T-cell (primary cell): ENCODE results near the gene DSTN. TPM values are rescaled to one million over a fixed set of nuclear protein-coding genes. Genes with fewer than 3 reads are reported as not detected.

Source experiments
- ATAC-seq, 4 experiments: fragments of 200-7000 bp in 3 of 4; fragments of 150-1000 bp in 1 of 4; cut with Tn5 transposase; replicated peaks in 1 of 4; 1 replicate in 3 of 4; 2 replicates in 1 of 4; pipeline ENCODE4 v1.10.0; 2021; ENCODE audit warnings: moderate library complexity in 3 of 4, mild to moderate bottlenecking in 2 of 4, moderate number of reproducible peaks in 1 of 4
- CTCF ChIA-PET, 2 donors: fragments of 300-600 bp; sonication (Branson Sonifier 250); formaldehyde crosslinking; loops; one replicate each; lab custom pipeline; 2022; ENCODE audit warnings: antibody characterized with exemption in 2 of 2; lab: Charles Lee
- POLR2A ChIA-PET, 2 donors: fragments of 300-600 bp; sonication (Branson Sonifier 250); formaldehyde crosslinking; loops; one replicate each; lab custom pipeline; 2022; ENCODE audit warnings: antibody characterized with exemption in 2 of 2; lab: Charles Lee
- DNase-seq, 35 experiments: peaks; one replicate each; pipeline versions ENCODE4 v3.0.0 to v3.0.0-alpha.2; 2013 to 2023
- H3K27ac ChIP-seq: one replicate; pipeline ENCODE4 v1.5.1; 2013; ENCODE audit warnings: low read length
- H3K27me3 ChIP-seq, 2 experiments: replicated peaks in 1 of 2; 1 replicate in 1 of 2; 2 replicates in 1 of 2; pipeline versions ENCODE4 v1.6.1 to v1.7.0; 2013; ENCODE audit warnings: low read length in 1 of 2, mixed read lengths in 1 of 2; ENCODE audit not compliant: control insufficient read depth in 2 of 2, insufficient read depth in 2 of 2; ENCODE audit errors: extremely low read depth in 1 of 2
- H3K36me3 ChIP-seq, 2 donors: 1 replicate in 1 of 2; 2 replicates in 1 of 2; pipeline versions ENCODE4 v1.6.1 to v1.7.0; 2013; ENCODE audit warnings: low read length in 1 of 2; ENCODE audit not compliant: control insufficient read depth in 2 of 2, insufficient read depth in 1 of 2; ENCODE audit errors: extremely low read depth in 1 of 2
- H3K4me1 ChIP-seq, 2 experiments: 1 replicate in 1 of 2; 2 replicates in 1 of 2; pipeline versions ENCODE4 v1.6.1 to v1.7.0; 2013; ENCODE audit warnings: low read length in 2 of 2, mixed read lengths in 1 of 2; ENCODE audit not compliant: insufficient read depth in 2 of 2, control insufficient read depth in 1 of 2; ENCODE audit errors: extremely low read depth in 1 of 2
- H3K4me3 ChIP-seq, 2 donors: 1 replicate in 1 of 2; 2 replicates in 1 of 2; pipeline versions ENCODE4 v1.5.1 to v1.7.0; 2013; ENCODE audit warnings: mild to moderate bottlenecking in 2 of 2, low read length in 1 of 2, moderate library complexity in 1 of 2; ENCODE audit not compliant: control insufficient read depth in 1 of 2; ENCODE audit errors: extremely low read depth in 1 of 2
- H3K9me3 ChIP-seq: 2 replicates; pipeline ENCODE4 v1.7.0; 2013
- H3K27ac Mint-ChIP-seq, 2 donors: one replicate each; pipeline ENCODE4 v1.8.0; 2020 to 2021; ENCODE audit warnings: mild to moderate bottlenecking in 2 of 2, mixed read lengths in 2 of 2
- H3K27me3 Mint-ChIP-seq, 2 donors: one replicate each; pipeline ENCODE4 v1.8.0; 2021 to 2022; ENCODE audit warnings: mixed read lengths in 2 of 2
- H3K36me3 Mint-ChIP-seq: one replicate; pipeline ENCODE4 v1.8.0; 2021; ENCODE audit warnings: mixed read lengths
- H3K4me1 Mint-ChIP-seq, 3 donors: one replicate each; pipeline ENCODE4 v1.8.0; 2020 to 2022; ENCODE audit warnings: mixed read lengths in 3 of 3, mild to moderate bottlenecking in 1 of 3
- H3K4me3 Mint-ChIP-seq, 3 donors: one replicate each; pipeline ENCODE4 v1.8.0; 2020 to 2022; ENCODE audit warnings: mild to moderate bottlenecking in 3 of 3, mixed read lengths in 3 of 3, moderate library complexity in 3 of 3
- H3K9me3 Mint-ChIP-seq, 3 donors: one replicate each; pipeline ENCODE4 v1.8.0; 2020 to 2022; ENCODE audit warnings: mixed read lengths in 3 of 3
- WGBS: methylation state at CpG from one replicate; pipeline ENCODE4 v1.1.5; 2013; ENCODE audit warnings: missing lambda C conversion rate; ENCODE audit not compliant: insufficient coverage; 5-methylcytosine and 5-hydroxymethylcytosine counted together
- total RNA-seq, 35 experiments: library from RNA in 6 of 35; stranded (reverse) in 6 of 35; fragments of 120-200 nt in 1 of 35; gene quantifications; one replicate each; pipeline versions ENCODE4 v1.2.1 to v1.2.4 and lab custom pipeline; 2013 to 2026

The DSTN gene
- total RNA-seq, 5 donors from 2014 or later (not counting 1 experiment from before 2014, with no cell fraction given): 36.3 to 41.7 (median 41.3) TPM

DNA sequence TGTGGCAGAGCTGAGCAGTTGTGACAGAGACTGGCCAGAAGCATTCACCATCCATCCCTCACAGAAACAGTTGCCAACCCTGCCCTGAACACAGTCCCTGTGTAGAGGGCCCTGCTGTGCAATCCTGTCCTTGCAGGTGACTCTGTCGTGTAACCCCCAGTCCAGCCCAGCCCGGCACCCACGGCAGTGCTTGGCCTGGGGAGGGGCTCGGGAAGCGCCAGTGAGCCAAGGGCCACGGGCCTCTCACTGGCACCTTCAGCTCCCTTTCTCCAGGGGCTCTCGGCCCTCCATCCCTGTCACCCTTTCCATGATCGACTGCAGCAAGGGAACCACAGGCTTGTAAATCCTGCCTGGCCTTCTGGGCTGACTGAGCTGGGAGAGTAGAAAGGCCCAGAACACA, 59.1 kb downstream of the DSTN start:
- Mint-ChIP-seq H3K4me1 (no peaks in the 10 kb centered on the region), H3K4me3 (no peak overlapping the region), H3K27ac (no peak overlapping the region), H3K9me3 (no peaks in the 10 kb centered on the region), H3K36me3 (peaks cover 39% of the 10 kb centered on the region), H3K27me3 (no peaks in the 10 kb centered on the region)
- ChIA-PET POLR2A (no interaction called here), CTCF (no interaction called here)
- Histone ChIP-seq H3K27me3 (no peaks in the 10 kb centered on the region), H3K36me3 (peaks cover 24 to 59% of the 10 kb centered on the region in 2 donors), H3K27ac (no peak overlapping the region), H3K4me3 (no peak overlapping the region), H3K4me1 (no peaks in the 10 kb centered on the region), H3K9me3 (no peaks in the 10 kb centered on the region)
- 90% methylated on average over 6 of the region's 8 CpGs for WGBS
- ATAC-seq (no peak), DNase-seq (no peak)

DNA sequence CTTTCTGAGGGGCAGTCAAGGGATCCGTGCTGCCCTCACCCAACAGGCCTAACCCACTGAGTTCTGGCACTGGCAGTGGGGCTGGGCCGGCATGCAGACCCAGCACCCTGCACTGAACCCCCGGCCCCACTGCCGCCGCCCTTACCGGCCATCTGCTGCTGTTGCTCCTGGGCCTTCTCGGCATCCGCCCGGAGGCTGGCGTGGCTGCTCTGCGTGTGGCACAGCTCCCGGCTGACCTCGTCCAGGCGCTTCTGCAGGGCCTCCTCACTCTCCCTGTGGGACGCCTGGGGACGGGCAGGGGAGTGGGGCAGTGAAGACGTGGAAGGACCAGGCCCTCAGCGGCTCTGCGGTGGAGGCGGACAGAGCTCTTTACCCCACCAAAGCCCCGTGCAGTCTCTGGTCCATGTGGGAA, 59.8 kb downstream of the DSTN start:
- H3K4me1 Mint-ChIP-seq: no peaks in the 10 kb centered on the region
- ATAC-seq (no peak), DNase-seq (no peak)
- 97% methylated on average over 21 of the region's 21 CpGs for WGBS
- H3K4me1 ChIP-seq: no peaks in the 10 kb centered on the region
- no peaks in the 10 kb centered on the region for H3K27me3 Mint-ChIP-seq
- no peaks in the 10 kb centered on the region for H3K27me3 ChIP-seq
- peaks cover 39% of the 10 kb centered on the region for H3K36me3 Mint-ChIP-seq
- H3K4me3 ChIP-seq: no peak overlapping the region
- H3K4me3 Mint-ChIP-seq: no peak overlapping the region
- H3K36me3 ChIP-seq: peaks cover 19 to 58% of the 10 kb centered on the region in 2 donors
- ChIA-PET CTCF (interaction anchor here (0.5 to 0.7 kb wide), 2 partner anchors 19 to 65 kb away, joined by 3 read pairs; no protein-coding TSS in a partner anchor), POLR2A (no interaction called here)
- H3K27ac Mint-ChIP-seq: no peak overlapping the region
- H3K9me3 Mint-ChIP-seq: no peaks in the 10 kb centered on the region
- no peak overlapping the region for H3K27ac ChIP-seq
- no peaks in the 10 kb centered on the region for H3K9me3 ChIP-seq

DNA sequence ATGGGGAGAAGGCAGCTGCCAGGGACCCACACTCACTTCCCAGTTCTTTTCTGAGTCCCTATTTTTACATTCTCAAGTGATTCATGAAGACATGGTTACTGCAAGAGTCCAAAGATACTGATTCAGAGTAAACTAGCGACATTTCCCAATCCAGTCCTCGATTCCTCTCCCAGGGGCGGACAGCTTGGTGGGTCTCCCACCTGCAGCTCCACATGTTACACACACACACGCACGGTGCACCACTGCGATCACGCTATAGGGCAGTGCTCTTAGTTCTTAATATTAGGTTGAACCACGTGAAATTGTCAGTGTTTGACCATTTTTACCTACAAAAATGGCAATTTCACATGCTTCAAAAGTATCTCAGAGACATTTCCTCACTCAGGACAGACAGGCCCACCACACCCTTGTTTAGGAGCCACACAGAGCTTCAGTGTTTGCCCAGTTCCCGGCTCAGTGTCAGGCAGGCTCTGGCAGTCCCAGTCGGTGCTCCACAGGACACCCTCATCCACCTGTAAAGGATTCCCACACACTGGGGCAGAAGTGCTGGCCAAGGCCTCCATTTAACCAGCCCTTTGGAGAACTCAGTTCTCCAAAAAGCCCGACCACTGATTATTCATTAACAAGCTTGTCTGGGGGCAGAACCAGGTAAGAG, 60.4 kb downstream of the DSTN start:
- DNase-seq (no peak), ATAC-seq (no peak)
- Mint-ChIP-seq H3K27me3 (no peaks in the 10 kb centered on the region), H3K4me1 (no peaks in the 10 kb centered on the region), H3K4me3 (no peak overlapping the region), H3K27ac (no peak overlapping the region), H3K36me3 (peaks cover 43% of the 10 kb centered on the region), H3K9me3 (no peaks in the 10 kb centered on the region)
- CTCF ChIA-PET: interaction anchor here (0.5 to 0.7 kb wide), 2 partner anchors 20 to 64 kb away, joined by 3 read pairs; no protein-coding TSS in a partner anchor
- WGBS: 100% methylated on average over 6 of the region's 11 CpGs
- no peak overlapping the region for H3K4me3 ChIP-seq
- no peaks in the 10 kb centered on the region for H3K27me3 ChIP-seq
- no peaks in the 10 kb centered on the region for H3K9me3 ChIP-seq
- H3K4me1 ChIP-seq: no peaks in the 10 kb centered on the region
- POLR2A ChIA-PET: no interaction called here
- peaks cover 17 to 58% of the 10 kb centered on the region in 2 donors for H3K36me3 ChIP-seq
- no peak overlapping the region for H3K27ac ChIP-seq

DNA sequence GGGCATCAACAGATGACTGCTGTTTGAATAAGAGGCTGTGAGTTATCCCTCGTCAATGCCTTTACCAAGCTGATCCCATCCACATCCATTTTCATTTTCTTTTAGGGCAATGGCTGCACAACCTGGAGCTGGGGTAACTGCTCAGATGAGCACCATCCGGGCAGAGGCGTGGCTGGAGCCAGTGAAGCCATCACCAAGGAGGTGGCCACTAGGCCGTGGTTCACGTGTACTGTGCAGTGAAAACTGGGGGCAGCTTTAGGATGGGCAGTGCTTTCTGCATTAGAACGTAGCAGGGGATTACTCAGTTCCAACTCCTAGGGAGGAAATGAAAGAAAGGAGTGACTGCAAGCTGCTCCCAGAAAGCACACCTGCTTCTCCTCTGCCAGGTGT, 60.9 kb downstream of the DSTN start:
- H3K4me3 Mint-ChIP-seq: no peak overlapping the region
- no peaks in the 10 kb centered on the region for H3K9me3 Mint-ChIP-seq
- no peak overlapping the region for H3K27ac ChIP-seq
- ATAC-seq: no peak
- H3K4me1 ChIP-seq: no peaks in the 10 kb centered on the region
- no peaks in the 10 kb centered on the region for H3K27me3 ChIP-seq
- 92% methylated on average over 3 of the region's 6 CpGs for WGBS
- peaks cover 17 to 61% of the 10 kb centered on the region in 2 donors for H3K36me3 ChIP-seq
- DNase-seq: no peak
- no peak overlapping the region for H3K27ac Mint-ChIP-seq
- POLR2A ChIA-PET: no interaction called here
- CTCF ChIA-PET: no interaction called here
- H3K27me3 Mint-ChIP-seq: no peaks in the 10 kb centered on the region
- no peak overlapping the region for H3K4me3 ChIP-seq
- H3K4me1 Mint-ChIP-seq: no peaks in the 10 kb centered on the region
- no peaks in the 10 kb centered on the region for H3K9me3 ChIP-seq
- peaks cover 46% of the 10 kb centered on the region for H3K36me3 Mint-ChIP-seq

DNA sequence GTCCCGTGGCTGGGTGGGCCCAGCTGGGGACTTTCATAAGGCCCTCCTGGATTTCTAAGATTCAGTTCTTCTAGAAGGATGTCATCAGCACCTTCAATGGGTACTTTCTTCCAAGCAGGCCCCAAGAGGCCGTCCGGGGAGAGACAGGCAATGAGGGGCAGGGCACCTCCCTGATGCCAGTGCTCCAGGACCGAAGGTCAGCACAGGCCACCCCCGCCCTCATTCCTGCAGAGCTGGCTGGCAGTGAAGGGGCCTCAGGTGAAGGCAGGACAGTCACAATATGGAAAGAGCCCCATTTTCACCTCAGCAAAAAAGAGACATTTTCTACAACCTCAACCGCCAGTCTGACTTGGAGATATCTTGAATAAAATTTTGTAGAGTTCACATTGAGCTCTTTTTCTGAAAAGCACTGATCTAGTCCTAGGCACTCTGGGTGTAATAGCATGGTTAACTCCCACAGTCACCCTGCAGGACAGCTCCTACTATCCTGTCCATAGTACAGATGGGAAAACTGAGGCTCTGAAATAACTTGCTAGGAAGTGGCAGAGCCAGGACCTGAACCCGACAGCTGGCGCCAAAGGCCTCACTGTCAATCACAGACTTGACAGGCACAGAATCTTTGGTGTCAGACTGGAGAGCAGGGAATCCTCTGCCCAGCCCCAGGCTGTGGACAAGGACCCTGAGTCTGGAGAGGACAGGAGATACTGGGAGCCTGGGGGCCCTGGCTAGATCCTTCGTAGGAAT, 61.9 kb downstream of the DSTN start:
- POLR2A ChIA-PET: no interaction called here
- WGBS: 97% methylated on average over 6 of the region's 9 CpGs
- ATAC-seq (no peak), DNase-seq (no peak)
- Histone ChIP-seq H3K4me1 (no peaks in the 10 kb centered on the region), H3K36me3 (peaks cover 15 to 60% of the 10 kb centered on the region in 2 donors), H3K27me3 (no peaks in the 10 kb centered on the region), H3K4me3 (no peak overlapping the region), H3K27ac (no peak overlapping the region), H3K9me3 (no peaks in the 10 kb centered on the region)
- no peaks in the 10 kb centered on the region for H3K9me3 Mint-ChIP-seq
- H3K4me1 Mint-ChIP-seq: no peaks in the 10 kb centered on the region
- H3K36me3 Mint-ChIP-seq: peaks cover 44% of the 10 kb centered on the region
- no peak overlapping the region for H3K4me3 Mint-ChIP-seq
- no peak overlapping the region for H3K27ac Mint-ChIP-seq
- CTCF ChIA-PET: no interaction called here
- H3K27me3 Mint-ChIP-seq: no peaks in the 10 kb centered on the region

DNA sequence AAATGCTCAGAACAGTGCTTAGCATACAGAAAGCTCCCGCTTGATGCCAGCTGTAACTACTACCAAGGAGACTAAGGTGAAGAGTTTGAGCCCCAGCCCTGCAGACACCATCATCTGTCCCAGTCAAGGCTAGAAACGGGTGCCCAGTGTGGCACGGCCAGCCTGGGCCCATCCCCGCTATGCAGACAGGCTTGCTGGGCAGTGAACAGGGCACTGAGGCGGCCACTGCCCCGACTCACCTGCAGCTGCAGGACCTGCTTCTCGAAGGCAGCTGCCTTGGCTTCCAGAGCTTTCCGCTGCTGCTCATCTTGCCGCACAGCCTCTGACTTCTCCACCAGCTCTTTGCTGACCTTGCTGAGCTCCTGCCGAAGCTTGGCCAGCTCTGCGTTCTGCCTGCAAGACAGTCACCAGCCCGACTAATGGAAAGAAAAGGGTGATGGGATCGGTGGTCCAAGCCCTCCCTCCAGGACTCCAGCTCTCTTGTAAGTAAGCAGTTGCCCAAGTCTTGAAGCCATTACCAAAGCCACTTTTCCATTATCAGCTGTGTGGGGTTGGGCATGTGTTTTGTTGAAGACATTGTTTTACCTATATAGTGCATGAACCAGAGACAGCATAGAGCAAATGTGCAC, 63.5 kb downstream of the DSTN start:
- no peaks in the 10 kb centered on the region for H3K27me3 ChIP-seq
- ChIA-PET CTCF (no interaction called here), POLR2A (no interaction called here)
- WGBS: 96% methylated on average over 9 of the region's 13 CpGs
- H3K27ac ChIP-seq: no peak overlapping the region
- DNase-seq: no peak
- no peak overlapping the region for H3K27ac Mint-ChIP-seq
- peaks cover 37% of the 10 kb centered on the region for H3K36me3 Mint-ChIP-seq
- H3K9me3 Mint-ChIP-seq: no peaks in the 10 kb centered on the region
- peaks cover 13 to 54% of the 10 kb centered on the region in 2 donors for H3K36me3 ChIP-seq
- no peaks in the 10 kb centered on the region for H3K4me1 ChIP-seq
- H3K4me1 Mint-ChIP-seq: no peaks in the 10 kb centered on the region
- no peaks in the 10 kb centered on the region for H3K27me3 Mint-ChIP-seq
- H3K4me3 ChIP-seq: no peak overlapping the region
- no peak for ATAC-seq
- H3K4me3 Mint-ChIP-seq: no peak overlapping the region
- no peaks in the 10 kb centered on the region for H3K9me3 ChIP-seq
